Lung (tissue), 12 donors: Measurements from ENCODE around the gene SPATA20. TPM values are rescaled to one million over a fixed set of nuclear protein-coding genes. Genes with fewer than 3 reads are reported as not detected.

Experiments used
- ATAC-seq: fragments of 200-7000 bp; cut with Tn5 transposase; one replicate; pipeline ENCODE4 v1.9.1; 2020; ENCODE audit warnings: moderate number of reproducible peaks; ENCODE audit not compliant: insufficient read depth, low FRiP score
- DNase-seq, 3 donors: peaks; one replicate each; pipeline ENCODE4 v3.0.0-alpha.2; 2013 to 2017
- H3K27ac ChIP-seq, 2 donors: one replicate each; pipeline ENCODE4 v1.5.1; 2013; ENCODE audit warnings: mild to moderate bottlenecking in 2 of 2, moderate library complexity in 2 of 2, control low read depth in 1 of 2, inconsistent platforms in 1 of 2, low read depth in 1 of 2, low read length in 1 of 2
- H3K27me3 ChIP-seq, 3 donors: one replicate each; pipeline ENCODE4 v1.5.1; 2013; ENCODE audit warnings: low read length in 2 of 3; ENCODE audit not compliant: control insufficient read depth in 3 of 3, insufficient read depth in 3 of 3
- H3K36me3 ChIP-seq, 4 donors: one replicate each; pipeline ENCODE4 v1.5.1; 2013; ENCODE audit warnings: low read length in 4 of 4, mild to moderate bottlenecking in 1 of 4, moderate library complexity in 1 of 4; ENCODE audit not compliant: control insufficient read depth in 4 of 4, insufficient read depth in 4 of 4
- H3K4me1 ChIP-seq, 5 donors: one replicate each; pipeline ENCODE4 v1.5.1; 2013; ENCODE audit warnings: low read length in 5 of 5, mild to moderate bottlenecking in 2 of 5, moderate library complexity in 1 of 5; ENCODE audit not compliant: control insufficient read depth in 5 of 5, insufficient read depth in 5 of 5
- H3K4me3 ChIP-seq: one replicate; pipeline ENCODE4 v1.5.1; 2013; ENCODE audit warnings: mild to moderate bottlenecking, control low read depth, moderate library complexity
- H3K9ac ChIP-seq, 2 donors: one replicate each; pipeline ENCODE4 v1.5.1; 2013; ENCODE audit warnings: low read length in 2 of 2, control low read depth in 1 of 2; ENCODE audit not compliant: insufficient read depth in 1 of 2
- H3K9me3 ChIP-seq, 4 donors: one replicate each; pipeline ENCODE4 v1.5.1; 2013; ENCODE audit warnings: low read length in 3 of 4, mild to moderate bottlenecking in 1 of 4, moderate library complexity in 1 of 4; ENCODE audit not compliant: control insufficient read depth in 4 of 4, insufficient read depth in 3 of 4
- WGBS, 2 donors: extraction: QIAGEN DNeasy Blood & Tissue Kit; methylation state at CpG; one replicate each; pipeline ENCODE4 v1.1.7; 2013; 5-methylcytosine and 5-hydroxymethylcytosine counted together
- polyA plus RNA-seq, 2 donors: library from polyadenylated mRNA; stranded (reverse); fragments of 200-250 nt; gene quantifications; one replicate each; pipeline ENCODE4 v1.2.1, GENCODE V29; 2013
- total RNA-seq, 2 donors: library from RNA; depleted of rRNA in 1 of 2; stranded (reverse); fragments of >200 nt in 1 of 2; gene quantifications; one replicate each; pipeline ENCODE4 v1.2.1, GENCODE V29; 2014 to 2021
- TF ChIP-seq, protein P1 (sequence below): IDR thresholded peaks from 2 replicates; pipeline ENCODE4 v1.5.1; 2012; ENCODE audit warnings: mild to moderate bottlenecking; ENCODE audit errors: control extremely low read depth, extremely low read depth
- donor health status: control.
- donor health status: control.
- donor health status: Bipolar disorder and iron deficiency.
- donor health status: healthy.
- donor health status: DM: yes; HTN: yes; CAD: no.

SPATA20 gene
- total and polyA plus RNA-seq, 4 donors, result 10.5 to 37.8 (median 29.0) TPM

DNA sequence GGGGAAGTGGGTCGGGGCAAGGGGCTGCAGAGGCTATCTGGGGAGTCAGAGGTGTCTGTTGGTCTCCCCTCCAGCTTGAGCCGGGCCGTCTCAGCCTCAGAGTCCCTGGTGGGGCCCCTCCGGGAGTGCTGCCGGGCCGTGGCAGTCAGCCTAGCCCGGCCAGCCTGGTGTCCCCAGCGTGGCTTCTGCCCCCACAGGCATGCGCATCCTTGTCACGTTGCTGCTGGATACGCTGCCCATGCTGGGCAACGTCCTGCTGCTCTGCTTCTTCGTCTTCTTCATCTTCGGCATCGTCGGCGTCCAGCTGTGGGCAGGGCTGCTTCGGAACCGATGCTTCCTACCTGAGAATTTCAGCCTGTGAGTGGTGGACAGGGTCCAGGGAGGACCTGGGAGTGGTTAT is 24.7 kb downstream of the SPATA20 start:
- H3K27ac ChIP-seq, result no peak overlapping the region
- DNase-seq (no peak), ATAC-seq (no peak)
- TF ChIP-seq, protein P1, sequence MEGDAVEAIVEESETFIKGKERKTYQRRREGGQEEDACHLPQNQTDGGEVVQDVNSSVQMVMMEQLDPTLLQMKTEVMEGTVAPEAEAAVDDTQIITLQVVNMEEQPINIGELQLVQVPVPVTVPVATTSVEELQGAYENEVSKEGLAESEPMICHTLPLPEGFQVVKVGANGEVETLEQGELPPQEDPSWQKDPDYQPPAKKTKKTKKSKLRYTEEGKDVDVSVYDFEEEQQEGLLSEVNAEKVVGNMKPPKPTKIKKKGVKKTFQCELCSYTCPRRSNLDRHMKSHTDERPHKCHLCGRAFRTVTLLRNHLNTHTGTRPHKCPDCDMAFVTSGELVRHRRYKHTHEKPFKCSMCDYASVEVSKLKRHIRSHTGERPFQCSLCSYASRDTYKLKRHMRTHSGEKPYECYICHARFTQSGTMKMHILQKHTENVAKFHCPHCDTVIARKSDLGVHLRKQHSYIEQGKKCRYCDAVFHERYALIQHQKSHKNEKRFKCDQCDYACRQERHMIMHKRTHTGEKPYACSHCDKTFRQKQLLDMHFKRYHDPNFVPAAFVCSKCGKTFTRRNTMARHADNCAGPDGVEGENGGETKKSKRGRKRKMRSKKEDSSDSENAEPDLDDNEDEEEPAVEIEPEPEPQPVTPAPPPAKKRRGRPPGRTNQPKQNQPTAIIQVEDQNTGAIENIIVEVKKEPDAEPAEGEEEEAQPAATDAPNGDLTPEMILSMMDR, result no peak
- H3K4me3 ChIP-seq, result no peak overlapping the region
- peaks cover 0 to 2% (median 0%) of the 10 kb centered on the region in 4 donors for H3K9me3 ChIP-seq
- no peaks in the 10 kb centered on the region for H3K27me3 ChIP-seq
- H3K9ac ChIP-seq, result no peak overlapping the region
- H3K36me3 ChIP-seq, result peaks cover 0 to 25% (median 8%) of the 10 kb centered on the region in 4 donors
- WGBS, 2 donors, result 82 to 86% methylated on average over 19 of the region's 19 CpGs
- peaks cover 0 to 9% (median 0%) of the 10 kb centered on the region in 5 donors for H3K4me1 ChIP-seq

DNA sequence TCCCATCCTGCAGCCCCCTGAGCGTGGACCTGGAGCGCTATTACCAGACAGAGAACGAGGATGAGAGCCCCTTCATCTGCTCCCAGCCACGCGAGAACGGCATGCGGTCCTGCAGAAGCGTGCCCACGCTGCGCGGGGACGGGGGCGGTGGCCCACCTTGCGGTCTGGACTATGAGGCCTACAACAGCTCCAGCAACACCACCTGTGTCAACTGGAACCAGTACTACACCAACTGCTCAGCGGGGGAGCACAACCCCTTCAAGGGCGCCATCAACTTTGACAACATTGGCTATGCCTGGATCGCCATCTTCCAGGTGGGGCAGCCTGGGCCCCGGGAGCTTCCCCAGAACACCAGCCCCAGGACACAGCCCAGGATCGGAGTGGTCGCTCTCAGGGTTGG is 25.6 kb downstream of the SPATA20 start:
- TF ChIP-seq, protein P1, result no peak
- no peak for DNase-seq

DNA sequence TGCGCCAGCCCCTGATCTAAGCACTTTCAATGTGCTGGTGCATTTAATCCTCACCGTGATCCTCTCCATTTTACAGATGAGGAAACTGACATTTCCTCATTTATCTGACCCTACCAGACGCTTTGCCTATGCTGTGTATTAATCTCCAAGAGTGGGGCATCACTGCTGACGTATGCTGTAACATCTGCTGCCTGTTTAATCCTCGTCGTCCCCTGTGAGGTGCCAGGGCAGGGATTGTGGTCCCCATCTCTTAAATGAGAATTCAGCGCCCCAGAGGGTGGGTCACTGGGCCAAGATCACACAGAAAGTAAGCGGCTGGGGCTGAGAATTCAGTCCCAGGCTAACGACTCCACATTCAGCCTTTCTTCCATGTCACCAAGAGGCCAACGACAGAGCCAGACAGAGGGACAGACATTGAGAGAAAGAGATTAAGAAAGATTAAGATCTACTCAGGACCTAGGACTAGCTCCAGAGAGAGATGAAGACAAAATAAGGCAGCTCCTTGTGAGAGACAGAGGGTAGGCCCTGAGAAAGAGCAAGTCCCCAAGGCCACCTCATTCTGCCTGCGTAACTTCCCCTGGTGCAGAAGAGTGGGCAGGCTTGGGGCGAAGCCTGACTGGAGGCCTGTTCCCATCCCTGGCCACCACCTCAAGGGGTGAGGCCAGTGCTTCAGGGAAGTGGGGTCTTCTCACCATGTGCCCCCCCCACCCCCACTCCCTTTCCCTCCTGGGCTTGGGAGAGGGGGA is 27.1 kb downstream of the SPATA20 start:
- 87 to 88% methylated on average over 12 of the region's 12 CpGs for WGBS, 2 donors
- no peaks in the 10 kb centered on the region for H3K9me3 ChIP-seq
- no peak overlapping the region for H3K9ac ChIP-seq
- TF ChIP-seq, protein P1, result no peak
- DNase-seq (no peak), ATAC-seq (no peak)
- H3K4me1 ChIP-seq, result no peaks in the 10 kb centered on the region
- no peak overlapping the region for H3K4me3 ChIP-seq
- no peaks in the 10 kb centered on the region for H3K27me3 ChIP-seq
- H3K36me3 ChIP-seq, result peaks cover 0 to 31% (median 14%) of the 10 kb centered on the region in 4 donors
- H3K27ac ChIP-seq, result no peak overlapping the region

More for the DNA sequence above, 25.6 kb downstream of the SPATA20 start:
- no peak for ATAC-seq
- H3K4me3 ChIP-seq, result no peak overlapping the region
- 96 to 97% methylated on average over 20 of the region's 20 CpGs for WGBS, 2 donors
- H3K27me3 ChIP-seq, result no peaks in the 10 kb centered on the region
- no peak overlapping the region for H3K27ac ChIP-seq
- peaks cover 0 to 32% (median 11%) of the 10 kb centered on the region in 4 donors for H3K36me3 ChIP-seq
- H3K9ac ChIP-seq, result no peak overlapping the region
- peaks cover 0 to 2% (median 0%) of the 10 kb centered on the region in 4 donors for H3K9me3 ChIP-seq
- no peaks in the 10 kb centered on the region for H3K4me1 ChIP-seq
